ENCODE measurements around the gene SZT2. TPM values are rescaled to one million over a fixed set of nuclear protein-coding genes. Genes with fewer than 3 reads are reported as not detected.

The SZT2 gene
- total and polyA plus RNA-seq, 2 of the 13 experiments (the other 11 are each of a cell fraction or from before 2014, with no cell fraction given): 8.0 to 8.8 TPM

DNA sequence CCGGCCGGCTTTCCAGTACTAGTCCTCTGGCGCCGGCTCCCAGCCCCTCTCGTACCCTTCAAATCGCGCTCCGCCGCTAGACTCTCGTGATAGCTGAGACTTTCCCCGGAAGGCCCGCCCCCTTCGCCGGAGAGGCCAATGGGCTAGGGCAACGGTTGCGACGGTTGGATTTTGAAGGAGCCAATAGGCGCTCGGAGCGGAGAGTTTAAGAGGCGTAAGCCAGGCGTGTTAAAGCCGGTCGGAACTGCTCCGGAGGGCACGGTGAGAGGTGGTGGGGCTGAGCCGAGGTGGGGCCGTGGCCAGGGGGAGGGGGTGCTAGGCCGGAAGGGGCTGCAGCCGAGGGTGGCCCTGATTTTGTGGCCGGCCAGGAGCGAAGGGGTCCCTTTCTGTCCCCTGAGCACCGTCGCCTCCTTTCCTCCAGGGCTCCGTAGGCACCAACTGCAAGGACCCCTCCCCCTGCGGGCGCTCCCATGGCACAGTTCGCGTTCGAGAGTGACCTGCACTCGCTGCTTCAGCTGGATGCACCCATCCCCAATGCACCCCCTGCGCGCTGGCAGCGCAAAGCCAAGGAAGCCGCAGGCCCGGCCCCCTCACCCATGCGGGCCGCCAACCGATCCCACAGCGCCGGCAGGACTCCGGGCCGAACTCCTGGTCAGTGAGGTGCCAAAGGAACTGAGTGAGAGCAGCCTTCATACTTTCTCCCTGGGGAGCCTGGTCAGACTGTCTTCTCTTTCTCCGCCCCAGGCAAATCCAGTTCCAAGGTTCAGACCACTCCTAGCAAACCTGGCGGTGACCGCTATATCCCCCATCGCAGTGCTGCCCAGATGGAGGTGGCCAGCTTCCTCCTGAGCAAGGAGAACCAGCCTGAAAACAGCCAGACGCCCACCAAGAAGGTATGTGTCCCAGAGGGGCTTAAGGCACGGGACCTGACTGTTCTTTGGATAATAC is 30.7 kb upstream of the SZT2 start, which contains the start of gene CDC20 (continued):
- no peak for TF ChIP-seq ZNF343 (CRISPR knock-in tag; IDR thresholded peaks at IDR 0.05)
- TF ChIP-seq ZNF7 (CRISPR knock-in tag; IDR thresholded peaks at IDR 0.05): no peak
- 0 out of 2 replicates have a peak, but pooled peaks have one; percentile 1 for TF ChIP-seq MAF1 (CRISPR knock-in tag; IDR thresholded peaks at IDR 0.05; ENCODE audit: borderline replicate concordance)
- TF ChIP-seq NCOA2 (CRISPR knock-in tag; IDR thresholded peaks at IDR 0.05): 0 out of 2 replicates have a peak, but pooled peaks have one; percentile 16
- TF ChIP-seq, protein P1, sequence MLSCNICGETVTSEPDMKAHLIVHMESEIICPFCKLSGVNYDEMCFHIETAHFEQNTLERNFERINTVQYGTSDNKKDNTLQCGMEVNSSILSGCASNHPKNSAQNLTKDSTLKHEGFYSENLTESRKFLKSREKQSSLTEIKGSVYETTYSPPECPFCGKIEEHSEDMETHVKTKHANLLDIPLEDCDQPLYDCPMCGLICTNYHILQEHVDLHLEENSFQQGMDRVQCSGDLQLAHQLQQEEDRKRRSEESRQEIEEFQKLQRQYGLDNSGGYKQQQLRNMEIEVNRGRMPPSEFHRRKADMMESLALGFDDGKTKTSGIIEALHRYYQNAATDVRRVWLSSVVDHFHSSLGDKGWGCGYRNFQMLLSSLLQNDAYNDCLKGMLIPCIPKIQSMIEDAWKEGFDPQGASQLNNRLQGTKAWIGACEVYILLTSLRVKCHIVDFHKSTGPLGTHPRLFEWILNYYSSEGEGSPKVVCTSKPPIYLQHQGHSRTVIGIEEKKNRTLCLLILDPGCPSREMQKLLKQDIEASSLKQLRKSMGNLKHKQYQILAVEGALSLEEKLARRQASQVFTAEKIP (CRISPR knock-in tag; IDR thresholded peaks at IDR 0.05; ENCODE audit: borderline replicate concordance): no peak
- TF ChIP-seq ZNF451 (CRISPR knock-in tag; IDR thresholded peaks at IDR 0.05): 0 out of 2 replicates have a peak, but pooled peaks have one; percentile 29
- TF ChIP-seq, protein P2, sequence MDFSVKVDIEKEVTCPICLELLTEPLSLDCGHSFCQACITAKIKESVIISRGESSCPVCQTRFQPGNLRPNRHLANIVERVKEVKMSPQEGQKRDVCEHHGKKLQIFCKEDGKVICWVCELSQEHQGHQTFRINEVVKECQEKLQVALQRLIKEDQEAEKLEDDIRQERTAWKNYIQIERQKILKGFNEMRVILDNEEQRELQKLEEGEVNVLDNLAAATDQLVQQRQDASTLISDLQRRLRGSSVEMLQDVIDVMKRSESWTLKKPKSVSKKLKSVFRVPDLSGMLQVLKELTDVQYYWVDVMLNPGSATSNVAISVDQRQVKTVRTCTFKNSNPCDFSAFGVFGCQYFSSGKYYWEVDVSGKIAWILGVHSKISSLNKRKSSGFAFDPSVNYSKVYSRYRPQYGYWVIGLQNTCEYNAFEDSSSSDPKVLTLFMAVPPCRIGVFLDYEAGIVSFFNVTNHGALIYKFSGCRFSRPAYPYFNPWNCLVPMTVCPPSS (IDR thresholded peaks at IDR 0.05): no peak
- TF ChIP-seq HES4 (CRISPR knock-in tag; IDR thresholded peaks at IDR 0.05; ENCODE audit: borderline replicate concordance): no peak
- no peak for TF ChIP-seq GPN1 (CRISPR knock-in tag; IDR thresholded peaks at IDR 0.05; ENCODE audit: borderline replicate concordance)
- TF ChIP-seq PHF8 (CRISPR knock-in tag; IDR thresholded peaks at IDR 0.05): peak; percentile 55; the same call in 1 of the 2 replicates
- TF ChIP-seq ZNF850 (CRISPR knock-in tag; conservative IDR thresholded peaks at IDR 0.05): no peak
- peak; percentile 79; the same call in 1 of the 2 replicates for TF ChIP-seq ZNF160 (CRISPR knock-in tag; IDR thresholded peaks at IDR 0.05)
- no peak for TF ChIP-seq NR2F1 (CRISPR knock-in tag; IDR thresholded peaks at IDR 0.05)
- TF ChIP-seq ZEB1 (IDR thresholded peaks at IDR 0.05; ENCODE audit: insufficient replicate concordance, low read depth): no peak
- peak; percentile 33; the same call in 1 of the 2 replicates for TF ChIP-seq NR2F2 (IDR thresholded peaks at IDR 0.05; ENCODE audit: borderline replicate concordance, low read depth)
- TF ChIP-seq, protein P3, sequence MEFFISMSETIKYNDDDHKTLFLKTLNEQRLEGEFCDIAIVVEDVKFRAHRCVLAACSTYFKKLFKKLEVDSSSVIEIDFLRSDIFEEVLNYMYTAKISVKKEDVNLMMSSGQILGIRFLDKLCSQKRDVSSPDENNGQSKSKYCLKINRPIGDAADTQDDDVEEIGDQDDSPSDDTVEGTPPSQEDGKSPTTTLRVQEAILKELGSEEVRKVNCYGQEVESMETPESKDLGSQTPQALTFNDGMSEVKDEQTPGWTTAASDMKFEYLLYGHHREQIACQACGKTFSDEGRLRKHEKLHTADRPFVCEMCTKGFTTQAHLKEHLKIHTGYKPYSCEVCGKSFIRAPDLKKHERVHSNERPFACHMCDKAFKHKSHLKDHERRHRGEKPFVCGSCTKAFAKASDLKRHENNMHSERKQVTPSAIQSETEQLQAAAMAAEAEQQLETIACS (CRISPR knock-in tag; IDR thresholded peaks at IDR 0.05): no peak
- no peak; the same call in 1 of the 2 replicates for TF ChIP-seq ZNF431 (CRISPR knock-in tag; IDR thresholded peaks at IDR 0.05; ENCODE audit: borderline replicate concordance, low read depth)
- no peak for TF ChIP-seq KLF9 (CRISPR knock-in tag; IDR thresholded peaks at IDR 0.05; ENCODE audit: low read depth)
- no peak for TF ChIP-seq ZNF891 (CRISPR knock-in tag; IDR thresholded peaks at IDR 0.05)
- no peak for TF ChIP-seq TBP (CRISPR knock-in tag; IDR thresholded peaks at IDR 0.05)
- TF ChIP-seq, protein P4, sequence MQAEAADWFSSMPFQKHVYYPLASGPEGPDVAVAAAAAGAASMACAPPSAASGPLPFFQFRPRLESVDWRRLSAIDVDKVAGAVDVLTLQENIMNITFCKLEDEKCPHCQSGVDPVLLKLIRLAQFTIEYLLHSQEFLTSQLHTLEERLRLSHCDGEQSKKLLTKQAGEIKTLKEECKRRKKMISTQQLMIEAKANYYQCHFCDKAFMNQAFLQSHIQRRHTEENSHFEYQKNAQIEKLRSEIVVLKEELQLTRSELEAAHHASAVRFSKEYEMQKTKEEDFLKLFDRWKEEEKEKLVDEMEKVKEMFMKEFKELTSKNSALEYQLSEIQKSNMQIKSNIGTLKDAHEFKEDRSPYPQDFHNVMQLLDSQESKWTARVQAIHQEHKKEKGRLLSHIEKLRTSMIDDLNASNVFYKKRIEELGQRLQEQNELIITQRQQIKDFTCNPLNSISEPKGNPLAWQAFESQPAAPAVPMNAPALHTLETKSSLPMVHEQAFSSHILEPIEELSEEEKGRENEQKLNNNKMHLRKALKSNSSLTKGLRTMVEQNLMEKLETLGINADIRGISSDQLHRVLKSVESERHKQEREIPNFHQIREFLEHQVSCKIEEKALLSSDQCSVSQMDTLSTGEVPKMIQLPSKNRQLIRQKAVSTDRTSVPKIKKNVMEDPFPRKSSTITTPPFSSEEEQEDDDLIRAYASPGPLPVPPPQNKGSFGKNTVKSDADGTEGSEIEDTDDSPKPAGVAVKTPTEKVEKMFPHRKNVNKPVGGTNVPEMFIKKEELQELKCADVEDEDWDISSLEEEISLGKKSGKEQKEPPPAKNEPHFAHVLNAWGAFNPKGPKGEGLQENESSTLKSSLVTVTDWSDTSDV (CRISPR knock-in tag; IDR thresholded peaks at IDR 0.05): no peak
- no peak for TF ChIP-seq BRCA1 (CRISPR knock-in tag; IDR thresholded peaks at IDR 0.05)
- no peak for TF ChIP-seq ZSCAN12 (CRISPR knock-in tag; IDR thresholded peaks at IDR 0.05)
- TF ChIP-seq NFYC (CRISPR knock-in tag; IDR thresholded peaks at IDR 0.05): peak; percentile 95
